HG03460 (cell line): ENCODE measurements around the gene MCOLN1.
"Not testable (repeated sequence)": the region's sequence is repeated elsewhere in the genome, so short reads cannot be mapped to it uniquely, and the experiment has no call there.

ENCODE experiments used
- ATAC-seq: cut with Tn5 transposase; IDR thresholded peaks from one replicate; pipeline ENCODE4 v1.9.1; 2021; ENCODE audit not compliant: unreplicated experiment

Gene MCOLN1

DNA sequence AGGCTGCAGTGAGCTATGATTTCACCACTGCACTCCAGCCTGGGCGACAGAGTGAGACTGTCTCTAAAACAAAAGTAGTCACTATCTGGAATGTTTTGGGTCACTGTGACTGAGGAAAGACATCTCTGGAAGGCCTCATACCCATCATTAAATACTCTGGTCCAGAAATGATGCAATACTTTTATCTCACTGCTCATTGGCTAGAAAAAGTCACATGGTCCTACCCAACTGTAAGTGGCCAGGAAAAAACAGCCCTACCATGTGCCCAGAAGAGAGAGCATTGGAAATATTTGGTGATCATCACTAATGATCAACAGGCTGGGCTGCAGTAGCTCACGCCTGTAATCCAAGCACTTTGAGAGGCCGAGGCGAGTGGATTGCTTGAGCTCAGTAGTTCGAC lies 42.9 kb downstream of the MCOLN1 start:
- ATAC-seq: no peak

DNA sequence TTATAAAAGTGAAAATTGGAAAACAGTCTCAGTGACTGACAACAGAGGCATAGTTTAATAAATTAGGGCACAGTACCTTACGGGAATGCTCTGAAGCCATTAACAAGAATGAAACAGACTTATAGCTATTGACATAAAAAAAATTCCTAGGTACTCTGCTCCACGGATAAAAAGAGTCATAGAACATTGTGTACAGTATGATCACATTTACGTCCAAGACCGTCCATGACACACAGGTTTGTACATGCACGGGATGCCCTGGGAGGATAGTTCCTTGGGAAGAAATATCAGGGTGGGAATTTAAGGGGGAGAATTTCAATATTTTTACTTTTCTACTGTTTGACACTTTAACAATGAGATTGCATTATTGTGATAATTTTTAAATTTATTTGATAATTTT lies 48.3 kb downstream of the MCOLN1 start:
- no peak for ATAC-seq

DNA sequence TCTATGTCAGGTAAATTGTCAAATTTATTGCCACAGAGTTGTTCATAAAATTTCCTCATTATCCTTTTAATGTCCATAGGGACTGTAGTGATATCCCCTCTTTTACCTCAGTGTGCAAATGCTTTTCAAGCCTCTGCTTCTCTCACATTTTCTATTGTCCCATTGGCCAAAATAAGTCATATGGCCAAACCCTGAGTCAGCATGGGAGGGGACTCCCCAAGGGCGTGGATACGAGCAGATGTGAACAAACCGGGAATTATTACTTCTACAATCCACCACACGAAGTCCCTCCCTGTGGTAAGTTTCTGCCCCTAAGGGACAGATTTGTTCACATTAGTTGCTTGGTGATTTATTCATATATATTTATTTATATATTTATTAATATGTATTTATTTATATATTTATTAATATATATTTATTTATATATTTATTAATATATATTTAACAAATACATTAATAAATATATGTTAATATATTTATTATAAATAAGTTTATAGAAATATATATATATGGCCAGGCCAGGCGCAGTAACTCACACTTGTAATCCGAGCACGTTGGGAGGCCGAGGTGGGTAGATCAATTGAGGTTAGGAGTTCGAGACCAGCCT lies 53.1 kb downstream of the MCOLN1 start:
- no peak for ATAC-seq

DNA sequence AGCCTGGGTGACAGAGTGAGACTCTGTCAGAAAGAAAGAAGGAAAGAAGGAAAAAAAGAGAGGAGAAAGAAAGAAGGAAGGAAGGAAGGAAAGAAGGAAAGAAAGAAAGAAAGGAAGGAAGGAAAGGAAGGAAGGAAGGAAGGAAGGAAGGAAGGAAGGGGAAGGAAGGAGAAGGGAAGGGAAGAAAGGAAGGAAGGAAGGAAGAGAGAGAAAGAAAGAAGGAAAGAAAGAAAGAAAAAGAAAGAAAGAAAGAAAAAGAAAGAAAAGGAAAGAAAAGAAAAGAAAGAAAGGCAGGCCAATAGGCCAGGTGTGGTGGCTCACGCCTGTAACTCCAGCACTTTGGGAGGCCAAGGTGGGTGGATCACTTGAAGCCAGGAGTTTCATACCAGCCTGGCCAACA lies 55.0 kb downstream of the MCOLN1 start:
- ATAC-seq: not testable (repeated sequence)

DNA sequence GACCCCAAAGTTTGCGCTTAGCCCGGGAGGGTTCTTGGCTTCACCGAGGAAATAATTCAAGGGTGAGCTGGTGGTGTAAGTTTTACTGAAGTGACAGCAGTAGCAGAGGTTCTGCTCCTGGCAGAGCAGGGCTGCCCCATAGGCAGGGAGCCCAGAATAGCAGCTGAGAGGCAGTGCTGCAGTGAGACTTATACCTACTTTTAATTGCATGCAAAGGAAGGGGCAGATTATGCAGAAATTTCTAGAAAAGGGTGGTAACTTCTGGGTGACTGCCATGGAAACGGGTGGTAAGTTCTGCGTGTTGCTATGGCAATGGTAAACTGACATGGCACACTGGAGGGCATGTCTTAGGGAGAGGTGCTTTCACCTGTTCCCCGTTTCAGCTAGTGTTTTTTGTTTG lies 55.7 kb downstream of the MCOLN1 start:
- ATAC-seq: no peak

DNA sequence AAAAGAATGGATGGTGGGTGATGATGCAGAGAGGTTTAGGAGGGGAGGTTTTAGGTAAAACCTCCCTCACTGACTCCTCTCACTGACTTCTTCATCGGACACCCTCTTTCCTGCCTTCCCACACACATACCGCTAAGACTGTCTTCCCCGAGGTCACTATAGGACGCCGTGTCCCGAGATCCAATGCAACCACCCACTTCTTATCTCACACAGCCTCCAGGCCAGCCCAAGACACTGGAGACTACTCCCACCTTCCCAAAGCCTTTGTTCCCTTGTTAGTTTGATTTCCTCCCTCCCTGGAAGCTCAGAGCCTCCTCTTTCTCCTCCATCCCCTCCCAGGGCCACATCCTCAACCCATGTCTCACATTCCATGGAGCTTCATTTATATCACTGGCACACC lies 56.8 kb downstream of the MCOLN1 start:
- ATAC-seq: no peak

DNA sequence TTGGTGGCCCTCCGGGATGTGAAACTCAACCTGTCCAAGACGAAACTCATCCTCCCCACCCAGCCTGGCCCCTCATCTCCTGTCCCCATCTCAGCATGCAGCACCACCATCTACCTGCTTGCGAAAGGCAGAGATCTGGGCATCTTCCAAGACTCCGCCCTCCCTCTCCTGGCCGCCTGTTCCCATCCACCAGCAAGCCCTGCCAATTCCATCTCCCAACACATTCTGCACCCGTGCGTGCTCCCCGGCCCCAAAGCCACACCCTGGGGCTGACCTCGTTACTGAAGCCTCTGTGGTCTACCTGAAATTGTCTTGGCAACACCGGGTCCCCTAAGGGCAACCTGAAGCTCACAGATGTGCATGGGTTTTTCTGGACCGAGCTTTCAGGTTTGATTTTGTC lies 60.0 kb downstream of the MCOLN1 start:
- ATAC-seq: no peak
